Ishikawa (cell line): Measurements from ENCODE around the gene MPZL3.

Experiments used
- EGR1 ChIP-seq: IDR thresholded peaks from 2 replicates; pipeline ENCODE4 v1.6.1; 2012
- EP300 ChIP-seq: IDR thresholded peaks from 2 replicates; pipeline ENCODE4 v1.6.1; 2012; ENCODE audit warnings: borderline replicate concordance
- FOXM1 ChIP-seq: IDR thresholded peaks from 2 replicates; pipeline ENCODE4 v1.6.1; 2012; ENCODE audit warnings: low read depth, borderline replicate concordance
- MAX ChIP-seq: IDR thresholded peaks from 2 replicates; pipeline ENCODE4 v1.6.1; 2012
- NFIC ChIP-seq: IDR thresholded peaks from 2 replicates; pipeline ENCODE4 v1.6.1; 2012
- RAD21 ChIP-seq: IDR thresholded peaks from 2 replicates; pipeline ENCODE4 v1.6.1; 2012; ENCODE audit warnings: low read depth
- REST ChIP-seq: IDR thresholded peaks from 2 replicates; pipeline ENCODE4 v1.6.1; 2012; ENCODE audit warnings: low read depth, mild to moderate bottlenecking
- TAF1 ChIP-seq: IDR thresholded peaks from 2 replicates; pipeline ENCODE4 v1.6.1; 2012; ENCODE audit warnings: low read depth, mild to moderate bottlenecking
- TCF12 ChIP-seq: IDR thresholded peaks from 2 replicates; pipeline ENCODE4 v1.6.1; 2012; ENCODE audit warnings: low read depth
- USF1 ChIP-seq: IDR thresholded peaks from 2 replicates; pipeline ENCODE4 v1.6.1; 2012
- YY1 ChIP-seq: IDR thresholded peaks from 2 replicates; pipeline ENCODE4 v1.6.1; 2012; ENCODE audit warnings: low read depth

- TF ChIP-seq RAD21 (no peak), REST (no peak), EGR1 (no peak), USF1 (no peak), TCF12 (no peak), TAF1 (no peak), YY1 (no peak), MAX (no peak), NFIC (no peak), FOXM1 (no peak), EP300 (no peak)
Observed at GRCh38 chr11:118180300-118180703, 71.9 kb downstream of the MPZL3 start.
